ENCODE measurements around the gene PCSK7.
"Not testable (repeated sequence)": the region's sequence is repeated elsewhere in the genome, so short reads cannot be mapped to it uniquely, and the experiment has no call there.

PCSK7 gene

GRCh38 chr11:117269856-117270255 lies 38.0 kb upstream of the PCSK7 start:
- TF ChIP-seq, protein P1, sequence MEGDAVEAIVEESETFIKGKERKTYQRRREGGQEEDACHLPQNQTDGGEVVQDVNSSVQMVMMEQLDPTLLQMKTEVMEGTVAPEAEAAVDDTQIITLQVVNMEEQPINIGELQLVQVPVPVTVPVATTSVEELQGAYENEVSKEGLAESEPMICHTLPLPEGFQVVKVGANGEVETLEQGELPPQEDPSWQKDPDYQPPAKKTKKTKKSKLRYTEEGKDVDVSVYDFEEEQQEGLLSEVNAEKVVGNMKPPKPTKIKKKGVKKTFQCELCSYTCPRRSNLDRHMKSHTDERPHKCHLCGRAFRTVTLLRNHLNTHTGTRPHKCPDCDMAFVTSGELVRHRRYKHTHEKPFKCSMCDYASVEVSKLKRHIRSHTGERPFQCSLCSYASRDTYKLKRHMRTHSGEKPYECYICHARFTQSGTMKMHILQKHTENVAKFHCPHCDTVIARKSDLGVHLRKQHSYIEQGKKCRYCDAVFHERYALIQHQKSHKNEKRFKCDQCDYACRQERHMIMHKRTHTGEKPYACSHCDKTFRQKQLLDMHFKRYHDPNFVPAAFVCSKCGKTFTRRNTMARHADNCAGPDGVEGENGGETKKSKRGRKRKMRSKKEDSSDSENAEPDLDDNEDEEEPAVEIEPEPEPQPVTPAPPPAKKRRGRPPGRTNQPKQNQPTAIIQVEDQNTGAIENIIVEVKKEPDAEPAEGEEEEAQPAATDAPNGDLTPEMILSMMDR (IDR thresholded peaks at IDR 0.05; ENCODE audit: borderline replicate concordance, insufficient read depth, low read depth, low read length): no peak
- no peak overlapping the region for H3K4me3 ChIP-seq (ENCODE audit: low read depth, low read length)

DNA sequence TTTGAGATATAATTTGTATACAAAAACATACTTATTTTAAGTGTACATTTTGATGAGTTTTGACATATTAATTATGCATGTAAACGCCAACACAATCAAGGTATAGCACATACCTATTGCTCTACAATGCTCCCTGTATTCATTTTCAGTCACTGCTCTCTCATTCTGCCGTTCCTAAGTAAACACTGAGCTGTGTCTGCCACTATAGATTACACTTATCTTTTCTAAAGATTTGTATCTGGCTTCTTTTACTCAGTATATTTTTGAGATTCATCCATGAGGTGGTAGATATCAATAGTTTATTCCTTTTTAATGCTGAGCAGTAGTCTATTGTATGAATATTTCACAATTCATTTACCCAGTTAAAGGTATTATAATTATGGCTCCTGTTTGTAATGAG lies 33.9 kb upstream of the PCSK7 start:
- TF ChIP-seq, protein P1 (IDR thresholded peaks at IDR 0.05; ENCODE audit: borderline replicate concordance, insufficient read depth, low read depth, low read length): no peak
- no peak overlapping the region for H3K4me3 ChIP-seq (ENCODE audit: low read depth, low read length)

DNA sequence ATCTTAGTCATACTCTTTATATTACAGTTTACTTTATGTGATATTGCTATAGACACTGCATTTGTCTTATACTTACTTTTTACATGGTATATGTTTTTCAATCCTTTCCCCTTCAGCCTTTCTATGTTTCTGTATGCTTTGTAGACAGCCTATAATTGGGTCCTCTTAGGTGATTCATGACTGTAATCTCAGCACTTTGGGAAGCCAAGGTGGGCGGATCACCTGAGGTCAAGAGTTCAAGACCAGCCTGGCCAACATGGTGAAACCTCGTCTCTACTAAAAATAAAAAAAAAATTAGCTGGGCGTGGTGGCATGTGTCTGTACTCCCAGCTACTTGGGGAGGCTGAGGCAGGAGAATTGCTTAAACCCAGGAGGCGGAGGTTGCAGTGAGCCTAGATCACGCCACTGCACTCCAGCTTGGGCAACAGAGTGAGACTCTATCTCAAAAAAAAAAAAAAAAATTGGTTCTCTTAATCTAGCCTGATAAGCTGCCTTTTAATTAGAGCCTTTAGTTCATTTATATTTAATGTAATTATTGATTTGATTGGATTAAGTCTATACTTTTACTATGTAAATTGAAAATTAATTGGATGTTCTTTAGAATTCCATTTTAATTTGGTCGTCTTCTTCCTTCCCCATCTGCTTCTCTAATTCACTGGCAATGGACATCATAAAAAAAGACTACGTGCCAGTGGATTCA lies 32.9 kb upstream of the PCSK7 start:
- H3K4me3 ChIP-seq (ENCODE audit: low read depth, low read length): not testable (repeated sequence)

GRCh38 chr11:117259417-117259816 lies 27.5 kb upstream of the PCSK7 start:
- TF ChIP-seq, protein P1 (IDR thresholded peaks at IDR 0.05; ENCODE audit: borderline replicate concordance, insufficient read depth, low read depth, low read length): no peak
- H3K4me3 ChIP-seq (ENCODE audit: low read depth, low read length): no peak overlapping the region

GRCh38 chr11:117258576-117258975 lies 26.7 kb upstream of the PCSK7 start:
- TF ChIP-seq, protein P1 (IDR thresholded peaks at IDR 0.05; ENCODE audit: borderline replicate concordance, insufficient read depth, low read depth, low read length): no peak
- no peak overlapping the region for H3K4me3 ChIP-seq (ENCODE audit: low read depth, low read length)

DNA sequence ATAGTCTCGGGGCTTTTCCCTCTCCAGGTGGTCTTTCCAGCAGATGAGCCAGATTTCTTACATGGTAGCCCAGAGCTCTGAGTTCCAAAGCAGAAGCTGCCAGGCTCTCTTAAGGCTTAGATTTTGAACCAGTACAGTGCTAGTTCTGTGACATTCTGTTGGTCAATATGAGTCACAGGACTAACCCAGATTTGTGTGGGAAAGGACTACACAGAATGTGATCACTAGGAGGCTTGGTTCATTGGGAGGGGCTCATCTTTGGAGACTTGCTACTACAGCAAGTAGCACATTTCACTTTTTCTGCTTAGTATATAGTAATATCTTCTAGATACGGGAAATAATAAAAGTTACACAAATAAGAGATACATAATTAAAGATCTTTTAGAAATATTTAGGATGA lies 24.7 kb upstream of the PCSK7 start:
- TF ChIP-seq, protein P1 (IDR thresholded peaks at IDR 0.05; ENCODE audit: borderline replicate concordance, insufficient read depth, low read depth, low read length): no peak
- H3K4me3 ChIP-seq (ENCODE audit: low read depth, low read length): no peak overlapping the region

- no peak overlapping the region for H3K4me3 ChIP-seq (ENCODE audit: low read depth, low read length)
- TF ChIP-seq, protein P1 (IDR thresholded peaks at IDR 0.05; ENCODE audit: borderline replicate concordance, insufficient read depth, low read depth, low read length): no peak
Measured at GRCh38 chr11:117255966-117256365, 24.1 kb upstream of the PCSK7 start.

Measured in GM12875 (cell line).